Camera-type eye (tissue), 1 donor: ENCODE results near the gene MOB3B. TPM values are rescaled to one million over a fixed set of nuclear protein-coding genes. Genes with fewer than 3 reads are reported as not detected.

Experiments
- total RNA-seq: library from RNA; depleted of rRNA; stranded (reverse); fragments of >200 nt; gene quantifications from one replicate; pipeline ENCODE4 v1.2.3, GENCODE V29; 2014

Gene MOB3B
- total RNA-seq, result 19.6 TPM

GRCh38 chr9:27529316-27530278, at the start of gene MOB3B:
TSS of gene MOB3B (minus strand) at chr9:27529814. CDS start at chr9:27455550, 74,264 bp downstream.

GRCh38 chr9:27572918-27573633, 43.5 kb upstream of the MOB3B start, which contains the start of gene C9orf72:
TSS of gene C9orf72 (minus strand) at chr9:27573481. CDS start at chr9:27567120, 6,361 bp downstream.

GRCh38 chr9:27524236-27524635, 5.4 kb downstream of the MOB3B start, which contains the start of gene IFNK:
TSS of gene IFNK (plus strand) at chr9:27524290. CDS start at chr9:27524337, 47 bp downstream.

GRCh38 chr9:27297050-27297449, 232.6 kb downstream of the MOB3B start, which contains the start of gene EQTN:
TSS of gene EQTN (minus strand) at chr9:27297150. CDS start at chr9:27297055, 95 bp downstream.

Other genes with a start within 250 kb of the MOB3B start
- gene EQTN, start 232.7 kb downstream of the MOB3B start, total RNA-seq, result 1.2 TPM
- not detected for gene IFNK, start 5.5 kb downstream of the MOB3B start, total RNA-seq
- gene C9orf72, start 43.7 kb upstream of the MOB3B start, total RNA-seq, result 70.9 TPM